ENCODE results near the gene CSF1.

Gene CSF1

GRCh38 chr1:109959974-109960744, 49.5 kb downstream of the CSF1 start:
- no peak overlapping the region for H3K27ac ChIP-seq (ENCODE audit: low read length)
- WGBS (ENCODE audit: insufficient coverage, insufficient read length): no CpG with 5 or more reads among the region's 7 CpGs
- H3K9me3 ChIP-seq (ENCODE audit: control insufficient read depth, insufficient read depth, low read length): no peaks in the 10 kb centered on the region
- no peak for DNase-seq (ENCODE audit: low read depth, low spot score)
- no peaks in the 10 kb centered on the region for H3K36me3 ChIP-seq (ENCODE audit: control insufficient read depth, insufficient read depth, low read length)
- H3K4me1 ChIP-seq (ENCODE audit: control insufficient read depth, insufficient read depth, low read length): peaks cover 4% of the 10 kb centered on the region; the same call in 1 of the 2 replicates
- peaks cover 14% of the 10 kb centered on the region for H3K27me3 ChIP-seq (ENCODE audit: control insufficient read depth, insufficient read depth, low read length)
- H3K4me3 ChIP-seq (ENCODE audit: low read length): no peak overlapping the region

GRCh38 chr1:109960745-109961094, 50.1 kb downstream of the CSF1 start:
- H3K4me3 ChIP-seq (ENCODE audit: low read length): no peak overlapping the region
- DNase-seq (ENCODE audit: low read depth, low spot score): no peak
- no peaks in the 10 kb centered on the region for H3K9me3 ChIP-seq (ENCODE audit: control insufficient read depth, insufficient read depth, low read length)
- peaks cover 14% of the 10 kb centered on the region for H3K27me3 ChIP-seq (ENCODE audit: control insufficient read depth, insufficient read depth, low read length)
- WGBS (ENCODE audit: insufficient coverage, insufficient read length): no CpG with 5 or more reads among the region's 1 CpG
- no peak overlapping the region for H3K27ac ChIP-seq (ENCODE audit: low read length)
- H3K36me3 ChIP-seq (ENCODE audit: control insufficient read depth, insufficient read depth, low read length): no peaks in the 10 kb centered on the region
- peaks cover 4% of the 10 kb centered on the region; the same call in 1 of the 2 replicates for H3K4me1 ChIP-seq (ENCODE audit: control insufficient read depth, insufficient read depth, low read length)

- H3K27me3 ChIP-seq (ENCODE audit: control insufficient read depth, insufficient read depth, low read length): peaks cover 2% of the 10 kb centered on the region; the same call in 1 of the 2 replicates
- no peak for DNase-seq (ENCODE audit: low read depth, low spot score)
- H3K36me3 ChIP-seq (ENCODE audit: control insufficient read depth, insufficient read depth, low read length): no peaks in the 10 kb centered on the region
- no CpG with 5 or more reads among the region's 1 CpG for WGBS (ENCODE audit: insufficient coverage, insufficient read length)
- H3K27ac ChIP-seq (ENCODE audit: low read length): no peak overlapping the region
- no peak overlapping the region for H3K4me3 ChIP-seq (ENCODE audit: low read length)
- H3K4me1 ChIP-seq (ENCODE audit: control insufficient read depth, insufficient read depth, low read length): peaks cover 4% of the 10 kb centered on the region; the same call in 1 of the 2 replicates
- no peaks in the 10 kb centered on the region for H3K9me3 ChIP-seq (ENCODE audit: control insufficient read depth, insufficient read depth, low read length)
Measured at GRCh38 chr1:109963864-109964263, 53.2 kb downstream of the CSF1 start.

GRCh38 chr1:109969146-109969829, 58.6 kb downstream of the CSF1 start:
- Histone ChIP-seq H3K27ac (ENCODE audit: low read length) (no peak overlapping the region), H3K9me3 (ENCODE audit: control insufficient read depth, insufficient read depth, low read length) (no peaks in the 10 kb centered on the region), H3K27me3 (ENCODE audit: control insufficient read depth, insufficient read depth, low read length) (no peaks in the 10 kb centered on the region), H3K4me3 (ENCODE audit: low read length) (no peak overlapping the region), H3K36me3 (ENCODE audit: control insufficient read depth, insufficient read depth, low read length) (no peaks in the 10 kb centered on the region), H3K4me1 (ENCODE audit: control insufficient read depth, insufficient read depth, low read length) (no peaks in the 10 kb centered on the region)
- no CpG with 5 or more reads among the region's 3 CpGs for WGBS (ENCODE audit: insufficient coverage, insufficient read length)
- no peak for DNase-seq (ENCODE audit: low read depth, low spot score)

- H3K27me3 ChIP-seq (ENCODE audit: control insufficient read depth, insufficient read depth, low read length): no peaks in the 10 kb centered on the region
Measured at GRCh38 chr1:109969907-109970306, 59.3 kb downstream of the CSF1 start.

GRCh38 chr1:109971559-109971958, 60.9 kb downstream of the CSF1 start:
- WGBS (ENCODE audit: insufficient coverage, insufficient read length): no CpG with 5 or more reads among the region's 1 CpG

More at GRCh38 chr1:109969907-109970306, 59.3 kb downstream of the CSF1 start:
- no peaks in the 10 kb centered on the region for H3K9me3 ChIP-seq (ENCODE audit: control insufficient read depth, insufficient read depth, low read length)
- no peak overlapping the region for H3K4me3 ChIP-seq (ENCODE audit: low read length)
- no peak for DNase-seq (ENCODE audit: low read depth, low spot score)
- H3K4me1 ChIP-seq (ENCODE audit: control insufficient read depth, insufficient read depth, low read length): no peaks in the 10 kb centered on the region
- no peaks in the 10 kb centered on the region for H3K36me3 ChIP-seq (ENCODE audit: control insufficient read depth, insufficient read depth, low read length)
- WGBS (ENCODE audit: insufficient coverage, insufficient read length): no CpG with 5 or more reads among the region's 3 CpGs
- no peak overlapping the region for H3K27ac ChIP-seq (ENCODE audit: low read length)

GRCh38 chr1:109974191-109974590, 63.5 kb downstream of the CSF1 start:
- Histone ChIP-seq H3K36me3 (ENCODE audit: control insufficient read depth, insufficient read depth, low read length) (no peaks in the 10 kb centered on the region), H3K4me3 (ENCODE audit: low read length) (no peak overlapping the region), H3K27ac (ENCODE audit: low read length) (no peak overlapping the region), H3K4me1 (ENCODE audit: control insufficient read depth, insufficient read depth, low read length) (no peaks in the 10 kb centered on the region), H3K9me3 (ENCODE audit: control insufficient read depth, insufficient read depth, low read length) (no peaks in the 10 kb centered on the region), H3K27me3 (ENCODE audit: control insufficient read depth, insufficient read depth, low read length) (no peaks in the 10 kb centered on the region)
- DNase-seq (ENCODE audit: low read depth, low spot score): no peak
- WGBS (ENCODE audit: insufficient coverage, insufficient read length): no CpG with 5 or more reads among the region's 3 CpGs

More at GRCh38 chr1:109971559-109971958, 60.9 kb downstream of the CSF1 start:
- H3K4me1 ChIP-seq (ENCODE audit: control insufficient read depth, insufficient read depth, low read length): no peaks in the 10 kb centered on the region
- H3K27ac ChIP-seq (ENCODE audit: low read length): no peak overlapping the region
- no peak for DNase-seq (ENCODE audit: low read depth, low spot score)
- no peak overlapping the region for H3K4me3 ChIP-seq (ENCODE audit: low read length)
- no peaks in the 10 kb centered on the region for H3K9me3 ChIP-seq (ENCODE audit: control insufficient read depth, insufficient read depth, low read length)
- no peaks in the 10 kb centered on the region for H3K27me3 ChIP-seq (ENCODE audit: control insufficient read depth, insufficient read depth, low read length)
- H3K36me3 ChIP-seq (ENCODE audit: control insufficient read depth, insufficient read depth, low read length): no peaks in the 10 kb centered on the region

GRCh38 chr1:109975718-109976117, 65.1 kb downstream of the CSF1 start:
- H3K4me1 ChIP-seq (ENCODE audit: control insufficient read depth, insufficient read depth, low read length): no peaks in the 10 kb centered on the region
- no peak overlapping the region for H3K27ac ChIP-seq (ENCODE audit: low read length)
- no peaks in the 10 kb centered on the region for H3K27me3 ChIP-seq (ENCODE audit: control insufficient read depth, insufficient read depth, low read length)
- WGBS (ENCODE audit: insufficient coverage, insufficient read length): no CpG with 5 or more reads among the region's 3 CpGs
- H3K4me3 ChIP-seq (ENCODE audit: low read length): no peak overlapping the region
- H3K36me3 ChIP-seq (ENCODE audit: control insufficient read depth, insufficient read depth, low read length): no peaks in the 10 kb centered on the region
- H3K9me3 ChIP-seq (ENCODE audit: control insufficient read depth, insufficient read depth, low read length): no peaks in the 10 kb centered on the region
- no peak for DNase-seq (ENCODE audit: low read depth, low spot score)

- WGBS (ENCODE audit: insufficient coverage, insufficient read length): no CpG with 5 or more reads among the region's 4 CpGs
- no peaks in the 10 kb centered on the region for H3K4me1 ChIP-seq (ENCODE audit: control insufficient read depth, insufficient read depth, low read length)
- no peak for DNase-seq (ENCODE audit: low read depth, low spot score)
- no peaks in the 10 kb centered on the region for H3K27me3 ChIP-seq (ENCODE audit: control insufficient read depth, insufficient read depth, low read length)
- H3K9me3 ChIP-seq (ENCODE audit: control insufficient read depth, insufficient read depth, low read length): no peaks in the 10 kb centered on the region
- H3K4me3 ChIP-seq (ENCODE audit: low read length): no peak overlapping the region
- no peaks in the 10 kb centered on the region for H3K36me3 ChIP-seq (ENCODE audit: control insufficient read depth, insufficient read depth, low read length)
- H3K27ac ChIP-seq (ENCODE audit: low read length): no peak overlapping the region
Measured at GRCh38 chr1:109976762-109977161, 66.1 kb downstream of the CSF1 start.

- H3K9me3 ChIP-seq (ENCODE audit: control insufficient read depth, insufficient read depth, low read length): no peaks in the 10 kb centered on the region
- no peak overlapping the region for H3K27ac ChIP-seq (ENCODE audit: low read length)
- no peak for DNase-seq (ENCODE audit: low read depth, low spot score)
- no CpG with 5 or more reads among the region's 8 CpGs for WGBS (ENCODE audit: insufficient coverage, insufficient read length)
- H3K36me3 ChIP-seq (ENCODE audit: control insufficient read depth, insufficient read depth, low read length): no peaks in the 10 kb centered on the region
- H3K4me3 ChIP-seq (ENCODE audit: low read length): no peak overlapping the region
- H3K27me3 ChIP-seq (ENCODE audit: control insufficient read depth, insufficient read depth, low read length): no peaks in the 10 kb centered on the region
- no peaks in the 10 kb centered on the region for H3K4me1 ChIP-seq (ENCODE audit: control insufficient read depth, insufficient read depth, low read length)
Measured at GRCh38 chr1:109977225-109977624, 66.6 kb downstream of the CSF1 start.
